ENCODE measurements around the gene SHTN1. TPM values are rescaled to one million over a fixed set of nuclear protein-coding genes. Genes with fewer than 3 reads are reported as not detected.

Gene SHTN1, protein sequence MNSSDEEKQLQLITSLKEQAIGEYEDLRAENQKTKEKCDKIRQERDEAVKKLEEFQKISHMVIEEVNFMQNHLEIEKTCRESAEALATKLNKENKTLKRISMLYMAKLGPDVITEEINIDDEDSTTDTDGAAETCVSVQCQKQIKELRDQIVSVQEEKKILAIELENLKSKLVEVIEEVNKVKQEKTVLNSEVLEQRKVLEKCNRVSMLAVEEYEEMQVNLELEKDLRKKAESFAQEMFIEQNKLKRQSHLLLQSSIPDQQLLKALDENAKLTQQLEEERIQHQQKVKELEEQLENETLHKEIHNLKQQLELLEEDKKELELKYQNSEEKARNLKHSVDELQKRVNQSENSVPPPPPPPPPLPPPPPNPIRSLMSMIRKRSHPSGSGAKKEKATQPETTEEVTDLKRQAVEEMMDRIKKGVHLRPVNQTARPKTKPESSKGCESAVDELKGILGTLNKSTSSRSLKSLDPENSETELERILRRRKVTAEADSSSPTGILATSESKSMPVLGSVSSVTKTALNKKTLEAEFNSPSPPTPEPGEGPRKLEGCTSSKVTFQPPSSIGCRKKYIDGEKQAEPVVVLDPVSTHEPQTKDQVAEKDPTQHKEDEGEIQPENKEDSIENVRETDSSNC
- total RNA-seq: 10 to 100 TPM in 3 of 4 donors, 1 to 10 TPM in 1; 8.1 to 36.7 (median 20.0) TPM

DNA sequence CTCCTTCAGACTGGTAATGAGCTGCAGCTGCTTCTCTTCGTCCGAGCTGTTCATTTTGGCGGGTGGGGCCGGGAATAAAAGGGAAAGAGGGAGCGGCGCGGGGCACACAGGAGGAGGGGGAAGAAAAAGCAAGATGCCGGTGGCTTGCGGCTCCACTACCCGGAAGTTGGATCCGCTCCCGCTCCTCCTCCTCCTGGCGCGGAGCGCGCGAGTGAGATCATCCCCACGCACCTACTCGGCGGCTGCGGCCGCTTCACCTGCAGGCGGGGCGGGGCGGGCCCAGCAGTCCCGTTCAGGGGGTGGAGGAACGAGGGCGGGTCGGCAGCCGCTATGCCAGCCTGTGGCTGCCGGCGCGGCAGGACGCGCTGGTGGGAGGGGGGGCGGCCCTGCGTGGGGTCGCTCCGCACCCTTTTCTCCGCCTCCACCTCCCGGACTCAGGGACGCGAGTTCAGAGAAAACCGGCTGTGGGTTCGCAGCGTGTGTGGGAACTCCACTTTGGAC, at the start of gene SHTN1:
Gene SHTN1, minus strand, starts transcription at position 162 of the 501 bp plus-strand sequence. Its CDS starts 108 bp downstream, at position 54.
- TF ChIP-seq, protein P1, sequence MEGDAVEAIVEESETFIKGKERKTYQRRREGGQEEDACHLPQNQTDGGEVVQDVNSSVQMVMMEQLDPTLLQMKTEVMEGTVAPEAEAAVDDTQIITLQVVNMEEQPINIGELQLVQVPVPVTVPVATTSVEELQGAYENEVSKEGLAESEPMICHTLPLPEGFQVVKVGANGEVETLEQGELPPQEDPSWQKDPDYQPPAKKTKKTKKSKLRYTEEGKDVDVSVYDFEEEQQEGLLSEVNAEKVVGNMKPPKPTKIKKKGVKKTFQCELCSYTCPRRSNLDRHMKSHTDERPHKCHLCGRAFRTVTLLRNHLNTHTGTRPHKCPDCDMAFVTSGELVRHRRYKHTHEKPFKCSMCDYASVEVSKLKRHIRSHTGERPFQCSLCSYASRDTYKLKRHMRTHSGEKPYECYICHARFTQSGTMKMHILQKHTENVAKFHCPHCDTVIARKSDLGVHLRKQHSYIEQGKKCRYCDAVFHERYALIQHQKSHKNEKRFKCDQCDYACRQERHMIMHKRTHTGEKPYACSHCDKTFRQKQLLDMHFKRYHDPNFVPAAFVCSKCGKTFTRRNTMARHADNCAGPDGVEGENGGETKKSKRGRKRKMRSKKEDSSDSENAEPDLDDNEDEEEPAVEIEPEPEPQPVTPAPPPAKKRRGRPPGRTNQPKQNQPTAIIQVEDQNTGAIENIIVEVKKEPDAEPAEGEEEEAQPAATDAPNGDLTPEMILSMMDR (IDR thresholded peaks at IDR 0.05; ENCODE audit: low read depth): no peak

DNA sequence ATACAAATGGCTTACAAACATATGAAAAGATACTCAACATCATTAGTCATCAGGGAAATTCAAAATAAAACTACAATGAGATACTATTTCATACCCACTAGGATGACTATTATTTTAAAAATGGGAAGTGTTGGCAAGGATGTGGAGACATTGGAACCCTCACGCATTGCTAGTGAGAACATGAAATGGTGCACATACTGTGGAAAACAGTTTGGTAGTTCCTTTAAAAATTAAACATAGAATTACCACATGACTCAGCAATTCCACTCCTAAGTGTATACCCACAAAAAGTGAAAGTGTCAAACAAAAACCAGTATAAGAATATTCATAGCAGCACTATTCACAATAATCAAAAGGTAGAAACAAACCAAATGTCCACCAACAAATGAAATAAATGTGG, 48.5 kb upstream of the SHTN1 start:
- TF ChIP-seq, protein P1 (IDR thresholded peaks at IDR 0.05; ENCODE audit: low read depth): no peak

DNA sequence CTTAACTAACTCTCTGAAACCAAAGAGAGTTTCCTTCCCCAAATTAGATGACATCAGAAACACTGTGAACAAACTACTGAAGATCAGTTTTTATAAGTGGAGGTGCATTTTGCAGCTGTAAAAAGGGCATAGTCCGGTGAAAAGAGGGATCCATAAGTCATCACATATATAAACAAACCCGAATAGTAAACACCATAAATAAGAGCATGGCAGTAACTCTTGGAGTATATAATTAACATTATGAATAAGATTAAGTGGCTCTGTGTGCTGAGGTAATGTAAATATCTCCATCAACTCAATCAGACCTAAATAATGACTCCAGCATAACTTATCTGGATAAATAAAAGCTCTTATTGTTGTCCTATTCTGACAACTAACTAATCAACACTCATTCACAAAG, 43.0 kb upstream of the SHTN1 start:
- TF ChIP-seq, protein P1 (IDR thresholded peaks at IDR 0.05; ENCODE audit: low read depth): no peak

DNA sequence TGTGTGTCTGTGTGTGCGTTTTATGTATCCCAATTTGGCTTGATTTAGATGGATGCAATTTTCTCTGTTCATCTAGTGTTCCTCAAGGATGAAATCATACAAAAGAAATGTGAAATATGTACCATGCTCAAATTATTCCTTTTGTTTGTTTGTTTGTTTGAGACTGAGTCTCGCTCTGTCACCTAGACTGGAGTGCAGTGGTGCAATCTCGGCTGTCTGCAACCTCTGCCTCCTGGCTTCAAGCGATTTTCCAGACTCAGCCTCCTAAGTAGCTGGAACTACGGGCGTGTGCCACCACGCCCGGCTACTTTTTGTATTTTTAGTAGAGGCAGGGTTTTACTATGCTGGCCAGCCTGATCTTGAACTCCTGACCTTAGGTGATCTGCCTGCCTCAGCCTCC, 11.3 kb upstream of the SHTN1 start:
- TF ChIP-seq, protein P1 (IDR thresholded peaks at IDR 0.05; ENCODE audit: low read depth): no peak

DNA sequence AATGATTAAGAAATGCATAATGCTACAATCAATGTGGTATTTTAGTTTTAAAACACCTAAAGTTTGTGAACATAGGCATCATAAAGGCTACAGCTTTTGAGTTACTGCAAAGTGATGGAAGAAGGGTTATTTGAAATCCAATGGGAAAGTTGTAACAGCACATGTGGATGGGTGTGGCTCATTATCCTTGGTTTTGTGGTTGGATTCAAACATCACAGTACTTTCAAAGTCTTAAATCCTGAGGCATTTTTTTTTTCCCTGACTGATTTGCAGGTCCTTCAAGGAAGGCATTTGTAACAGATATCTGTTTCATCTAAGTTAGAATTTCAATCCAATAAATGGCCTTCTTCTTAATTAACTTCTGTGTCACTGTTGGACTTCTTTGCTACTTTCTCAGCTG, 9.8 kb upstream of the SHTN1 start:
- TF ChIP-seq, protein P1 (IDR thresholded peaks at IDR 0.05; ENCODE audit: low read depth): no peak

DNA sequence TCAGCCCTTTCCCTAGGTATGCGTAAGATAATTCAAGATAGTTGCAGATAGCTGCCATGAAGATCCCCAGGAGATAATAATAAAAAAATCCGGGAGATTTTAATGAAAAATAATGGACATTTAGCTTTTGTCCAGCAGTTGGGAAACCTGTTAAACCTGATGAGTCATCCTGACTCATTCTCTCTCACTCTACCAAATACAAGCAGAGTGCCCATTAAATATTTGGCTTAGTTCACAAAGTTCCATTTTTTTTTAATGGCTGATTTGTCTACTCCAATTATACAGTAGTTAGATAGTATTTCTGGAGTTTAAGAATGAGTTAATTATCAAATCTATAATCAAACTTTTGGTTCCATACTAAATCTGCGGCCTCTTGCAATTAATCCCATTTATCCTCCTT, 2.1 kb upstream of the SHTN1 start:
- TF ChIP-seq, protein P1 (IDR thresholded peaks at IDR 0.05; ENCODE audit: low read depth): no peak

DNA sequence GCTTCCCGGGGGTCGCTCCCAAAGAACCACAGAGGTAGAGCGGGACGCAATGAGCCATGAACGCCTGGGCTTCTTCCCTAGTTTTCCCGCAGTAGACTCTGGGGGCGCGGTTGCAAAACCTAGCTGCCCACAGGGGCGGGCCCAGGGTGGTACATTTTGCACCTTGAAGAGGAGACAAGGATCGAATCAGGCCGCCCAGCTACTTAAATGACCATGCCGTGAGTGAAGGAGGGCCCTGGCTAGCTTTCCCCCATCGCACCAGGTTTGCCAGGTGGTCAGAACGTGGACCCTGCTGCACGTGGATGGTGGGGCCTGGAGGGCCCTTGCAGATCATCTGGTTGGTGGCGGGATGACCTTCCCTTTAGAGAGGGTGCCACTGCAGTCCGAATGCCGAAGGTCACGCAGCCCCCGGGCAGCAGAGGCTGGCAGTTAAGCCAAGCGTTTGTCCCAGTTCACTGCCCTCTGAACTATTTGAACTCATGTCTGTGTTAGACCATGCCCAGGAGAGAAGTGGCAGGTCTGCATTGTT, 604 bp upstream of the SHTN1 start:
- TF ChIP-seq, protein P1 (IDR thresholded peaks at IDR 0.05; ENCODE audit: low read depth): no peak

Measured in subcutaneous adipose tissue (tissue), 4 donors.